GM12864 (cell line): ENCODE data around the gene SYT8.
"Not testable (repeated sequence)": the region's sequence is repeated elsewhere in the genome, so short reads cannot be mapped to it uniquely, and the experiment has no call there.

Experiments
- DNase-seq: peaks from one replicate; pipeline ENCODE4 v3.0.0-alpha.2; 2011; ENCODE audit warnings: low read depth
- H3K4me3 ChIP-seq: 2 replicates; pipeline ENCODE4 v1.5.1; 2011; ENCODE audit warnings: mild to moderate bottlenecking, low read depth, low read length, control low read depth
- CTCF ChIP-seq: IDR thresholded peaks from 2 replicates; pipeline ENCODE4 v1.5.1; 2011; ENCODE audit warnings: low read depth, mild to moderate bottlenecking, moderate library complexity, low read length, control low read depth, inconsistent platforms; ENCODE audit errors: missing control alignments

The SYT8 gene

DNA sequence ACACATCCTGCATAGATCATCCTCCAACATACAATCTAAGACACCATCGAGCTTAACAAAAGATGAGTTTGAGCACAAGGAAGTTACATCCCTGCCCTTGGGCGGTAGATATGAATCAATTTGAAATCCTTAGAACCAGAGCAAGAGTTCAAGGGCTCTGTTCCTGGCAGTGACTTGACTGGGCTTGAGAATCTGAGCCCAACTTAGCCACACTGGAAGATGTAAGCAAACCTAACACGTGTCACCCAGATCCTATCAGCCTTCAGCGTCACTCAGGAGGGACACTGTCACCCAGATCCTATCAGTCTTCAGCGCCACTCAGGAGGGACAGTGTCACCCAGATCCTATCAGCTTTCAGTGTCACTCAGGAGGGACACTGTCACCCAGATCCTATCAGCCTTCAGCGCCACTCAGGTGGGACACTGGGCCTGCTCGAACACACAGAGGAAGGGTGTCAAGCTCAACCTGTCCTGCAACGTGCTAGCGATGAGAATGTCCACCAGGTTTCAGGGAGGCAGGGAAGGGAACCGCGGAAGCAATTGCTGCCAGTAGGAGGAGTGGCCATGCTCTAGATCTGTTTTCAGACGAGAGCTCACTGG lies 38.3 kb upstream of the SYT8 start:
- no peak for TF ChIP-seq CTCF
- no peak overlapping the region for H3K4me3 ChIP-seq
- DNase-seq: no peak

DNA sequence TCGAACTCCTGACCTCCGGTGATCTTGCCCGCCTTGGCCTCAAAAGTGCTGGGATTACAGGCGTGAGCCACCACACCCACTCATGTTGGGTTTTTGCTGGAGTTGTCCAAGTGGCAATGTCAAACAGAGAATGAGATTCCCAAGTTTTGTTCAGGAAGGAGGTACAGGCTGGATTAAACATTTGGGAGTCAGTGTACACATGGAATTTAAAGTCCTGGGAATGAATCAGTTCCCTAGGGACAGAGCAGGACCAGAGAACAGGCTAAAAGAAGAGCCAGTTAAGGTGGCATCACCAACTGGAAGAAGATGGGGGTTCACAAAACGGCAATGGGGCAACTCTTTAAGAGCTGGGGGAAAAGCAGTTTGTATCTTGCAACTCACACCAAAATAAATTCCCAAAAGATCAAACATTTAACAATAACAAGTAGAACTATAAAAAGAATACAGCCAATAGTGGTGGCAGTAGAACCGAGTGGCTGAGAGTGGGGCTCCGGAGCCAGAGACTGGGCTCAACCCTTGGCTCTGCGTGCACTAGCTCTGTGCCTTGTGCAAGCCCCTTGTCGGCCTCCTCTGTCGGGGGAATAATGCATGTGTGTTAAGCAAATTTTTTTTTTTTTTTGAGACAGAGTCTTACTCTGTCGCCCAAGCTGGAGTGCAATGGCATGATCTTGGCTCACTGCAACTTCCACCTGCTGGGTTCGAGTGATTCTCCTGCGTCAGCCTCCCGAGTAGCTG lies 37.2 kb upstream of the SYT8 start:
- TF ChIP-seq CTCF: no peak

DNA sequence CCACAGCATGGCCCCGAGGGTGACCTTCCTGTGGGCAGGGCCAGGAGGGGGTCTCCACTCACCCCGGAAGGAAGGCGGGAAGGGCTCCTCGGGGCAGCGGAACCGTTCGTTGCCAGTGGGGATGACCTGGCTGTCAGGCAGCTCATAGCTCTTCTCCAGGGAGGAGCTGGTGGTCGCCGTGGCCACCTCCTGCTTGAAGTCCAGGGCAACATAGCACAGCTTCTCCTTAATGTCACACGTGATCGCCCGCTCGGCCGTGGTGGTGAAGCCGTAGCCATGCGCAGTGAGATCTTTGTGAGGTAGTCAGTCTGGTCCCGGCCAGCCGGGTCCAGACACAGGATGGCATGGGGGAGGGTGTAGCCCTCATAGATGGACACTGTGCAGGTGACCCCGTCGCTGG lies 31.5 kb upstream of the SYT8 start:
- TF ChIP-seq CTCF: no peak
- H3K4me3 ChIP-seq: no peak overlapping the region
- DNase-seq: no peak

More for the DNA sequence above, 37.2 kb upstream of the SYT8 start:
- H3K4me3 ChIP-seq: no peak overlapping the region
- no peak for DNase-seq

GRCh38 chr11:1803835-1804519 lies 30.8 kb upstream of the SYT8 start:
- not testable (repeated sequence) for DNase-seq, H3K4me3 ChIP-seq

DNA sequence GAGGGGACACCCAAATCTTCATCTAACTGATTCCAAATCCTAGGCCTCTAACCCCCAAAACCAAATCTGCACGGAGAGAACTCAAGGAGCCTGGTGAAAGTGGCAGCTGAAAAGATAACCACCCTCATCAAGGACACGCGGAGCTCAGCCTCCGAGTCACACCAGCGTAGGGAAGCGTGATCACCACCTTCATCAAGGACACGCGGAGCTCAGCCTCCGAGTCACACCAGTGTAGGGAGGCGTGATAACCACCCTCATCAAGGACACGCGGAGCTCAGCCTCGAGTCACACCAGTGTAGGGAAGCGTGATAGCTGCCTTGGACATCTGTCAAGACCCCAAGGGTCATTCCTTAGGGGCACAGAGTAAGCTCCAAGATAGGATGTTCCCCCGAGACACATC lies 29.3 kb upstream of the SYT8 start:
- DNase-seq: no peak
- H3K4me3 ChIP-seq: no peak overlapping the region
- TF ChIP-seq CTCF: no peak

- TF ChIP-seq CTCF: no peak
- no peak for DNase-seq
- no peak overlapping the region for H3K4me3 ChIP-seq
Measured at GRCh38 chr11:1807264-1807995, 27.4 kb upstream of the SYT8 start.

GRCh38 chr11:1810761-1811160 lies 24.0 kb upstream of the SYT8 start:
- no peak for TF ChIP-seq CTCF
- no peak overlapping the region for H3K4me3 ChIP-seq
- no peak for DNase-seq
